SK-N-SH (cell line): ENCODE measurements around the gene ARHGEF4. TPM values are rescaled to one million over a fixed set of nuclear protein-coding genes. Genes with fewer than 3 reads are reported as not detected.

Source experiments
- CTCF ChIA-PET: fragments of 300-600, 350-600 bp; formaldehyde crosslinking; extraction: SDS; loops from one replicate; lab custom pipeline; 2021; lab: Yijun Ruan, JAX
- POLR2A ChIA-PET: fragments of 350-600 bp; sonication (Branson Sonifier 250); formaldehyde crosslinking; extraction: SDS; loops from one replicate; lab custom pipeline; 2020; ENCODE audit warnings: antibody characterized with exemption, inconsistent platforms; lab: Yijun Ruan, JAX
- DNase-seq: peaks from one replicate; pipeline ENCODE4 v3.0.0; 2012
- H2AFZ ChIP-seq: fragments of 200-600 bp; sonication (generic); 2 replicates; pipeline ENCODE4 v1.8.1; 2016; ENCODE audit warnings: antibody characterized with exemption, mild to moderate bottlenecking, low read depth
- H3F3A ChIP-seq: fragments of 200-600 bp; sonication (generic); replicated peaks from 2 replicates; pipeline ENCODE3; 2016; ENCODE audit warnings: antibody characterized with exemption, mild to moderate bottlenecking; ENCODE audit not compliant: insufficient read depth
- H3K27ac ChIP-seq, 2 experiments: fragments of 200-500 bp in 1 of 2; fragments of 200-600 bp in 1 of 2; sonication (Bioruptor generic) in 1 of 2; sonication (generic), shearing (Covaris generic) in 1 of 2; 2 replicates each; pipeline versions ENCODE4 v1.5.1 to v1.6.1; 2014 to 2016; ENCODE audit warnings: low read depth in 2 of 2, inconsistent platforms in 1 of 2, low read length in 1 of 2, mild to moderate bottlenecking in 1 of 2, mixed read lengths in 1 of 2
- H3K27me3 ChIP-seq: fragments of 200-600 bp; sonication (generic), shearing (Covaris generic); 2 replicates; pipeline ENCODE4 v1.6.1; 2016; ENCODE audit warnings: mixed run types; ENCODE audit not compliant: insufficient read depth
- H3K36me3 ChIP-seq, 2 experiments: fragments of 200-500 bp in 1 of 2; fragments of 200-600 bp in 1 of 2; sonication (Bioruptor generic) in 1 of 2; sonication (generic) in 1 of 2; replicated peaks in 1 of 2; 2 replicates each; pipeline versions ENCODE3 to v1.5.1; 2014 to 2016; ENCODE audit warnings: low read length in 1 of 2, mild to moderate bottlenecking in 1 of 2; ENCODE audit not compliant: insufficient read depth in 2 of 2, control insufficient read depth in 1 of 2
- H3K4me1 ChIP-seq, 2 experiments: fragments of 200-500 bp in 1 of 2; fragments of 200-600 bp in 1 of 2; sonication (Bioruptor generic) in 1 of 2; sonication (generic), shearing (Covaris generic) in 1 of 2; 2 replicates each; pipeline versions ENCODE4 v1.5.1 to v1.6.1; 2014 to 2016; ENCODE audit warnings: low read depth in 1 of 2, low read length in 1 of 2, mixed run types in 1 of 2; ENCODE audit not compliant: insufficient read depth in 2 of 2, control insufficient read depth in 1 of 2
- H3K4me2 ChIP-seq: fragments of 200-600 bp; sonication (generic), shearing (Covaris generic); 2 replicates; pipeline ENCODE4 v1.6.1; 2017; ENCODE audit warnings: mixed run types
- H3K4me3 ChIP-seq, 2 experiments: fragments of 200-500 bp in 1 of 2; fragments of 200-600 bp in 1 of 2; sonication (Bioruptor generic) in 1 of 2; sonication (generic), shearing (Covaris generic) in 1 of 2; 2 replicates each; pipeline versions ENCODE4 v1.5.1 to v1.8.1; 2014 to 2016; ENCODE audit warnings: low read depth in 2 of 2, inconsistent platforms in 1 of 2, low read length in 1 of 2, mild to moderate bottlenecking in 1 of 2, mixed read lengths in 1 of 2, moderate library complexity in 1 of 2
- H3K79me2 ChIP-seq: fragments of 200-600 bp; sonication (generic); 2 replicates; pipeline ENCODE4 v1.8.1; 2017; ENCODE audit warnings: mild to moderate bottlenecking; ENCODE audit not compliant: insufficient read depth
- H3K9ac ChIP-seq: fragments of 200-600 bp; sonication (generic); 2 replicates; pipeline ENCODE4 v1.6.1; 2017; ENCODE audit warnings: mixed run types
- H3K9me2 ChIP-seq: fragments of 200-600 bp; sonication (generic); 2 replicates; pipeline ENCODE4 v1.6.1; 2017; ENCODE audit warnings: mixed run types
- H3K9me3 ChIP-seq: fragments of 200-600 bp; sonication (generic); 2 replicates; pipeline ENCODE4 v1.6.1; 2017; ENCODE audit warnings: mixed run types, mild to moderate bottlenecking, moderate library complexity
- H4K20me1 ChIP-seq: fragments of 200-600 bp; sonication (generic); 2 replicates; pipeline ENCODE4 v1.6.1; 2017; ENCODE audit warnings: mild to moderate bottlenecking, mixed run types; ENCODE audit not compliant: insufficient read depth
- ELF1 ChIP-seq: IDR thresholded peaks from 2 replicates; pipeline ENCODE4 v1.4.0; 2012
- EP300 ChIP-seq, 2 experiments: IDR thresholded peaks; 2 replicates each; pipeline versions ENCODE4 v1.4.0 to v1.6.1; 2012; ENCODE audit warnings: borderline replicate concordance in 1 of 2, low read depth in 1 of 2, low read length in 1 of 2
- EZH2phosphoT487 ChIP-seq: fragments of 200-600 bp; sonication (generic); IDR thresholded peaks from 2 replicates; pipeline ENCODE4 v1.6.1; 2017; ENCODE audit warnings: low read depth, mixed run types, mild to moderate bottlenecking, antibody characterized with exemption, moderate library complexity, borderline replicate concordance
- FOSL2 ChIP-seq: IDR thresholded peaks from 2 replicates; pipeline ENCODE4 v1.4.0; 2012; ENCODE audit warnings: low read depth, mild to moderate bottlenecking, moderate library complexity, borderline replicate concordance
- FOXM1 ChIP-seq: IDR thresholded peaks from 2 replicates; pipeline ENCODE4 v1.4.0; 2012; ENCODE audit warnings: low read depth, mild to moderate bottlenecking
- GATA2 ChIP-seq: sonication (generic); formaldehyde crosslinking; IDR thresholded peaks from 2 replicates; pipeline ENCODE4 v1.5.0; 2020; ENCODE audit warnings: mild to moderate bottlenecking, missing genetic modification reagents
- NFIC ChIP-seq: IDR thresholded peaks from 2 replicates; pipeline ENCODE4 v1.4.0; 2012; ENCODE audit warnings: borderline replicate concordance
- NRF1 ChIP-seq: IDR thresholded peaks from 2 replicates; pipeline ENCODE4 v1.6.1; 2012; ENCODE audit warnings: low read depth, mild to moderate bottlenecking, low read length
- POLR2AphosphoS5 ChIP-seq: IDR thresholded peaks from 2 replicates; pipeline ENCODE4 v1.6.1; 2012; ENCODE audit warnings: low read depth, low read length
- RAD21 ChIP-seq: IDR thresholded peaks from 2 replicates; pipeline ENCODE4 v1.6.1; 2012; ENCODE audit warnings: mild to moderate bottlenecking, low read length
- RCOR1 ChIP-seq: fragments of 150-350 bp; IDR thresholded peaks from 2 replicates; pipeline ENCODE4 v1.6.1; 2017; ENCODE audit warnings: antibody characterized with exemption, low read length
- RFX5 ChIP-seq: IDR thresholded peaks from 2 replicates; pipeline ENCODE4 v1.6.1; 2012; ENCODE audit warnings: mild to moderate bottlenecking, improper control_type of control experiment, low read length
- WGBS: methylation state at CpG from one replicate; pipeline ENCODE4 v1.1.6; 2017; ENCODE audit warnings: low lambda C conversion rate; 5-methylcytosine and 5-hydroxymethylcytosine counted together
- polyA plus RNA-seq, 3 experiments: library from polyadenylated mRNA; depleted of rRNA; stranded (reverse); fragments of >200 nt; gene quantifications; 2 replicates each; pipeline ENCODE4 v1.2.3, GENCODE V29; 2012
- TF ChIP-seq, protein P1 (sequence below): IDR thresholded peaks from 2 replicates; pipeline ENCODE4 v1.4.0; 2012; ENCODE audit warnings: low read depth, borderline replicate concordance
- TF ChIP-seq, protein P2 (sequence below): fragments of 150-350 bp; IDR thresholded peaks from 2 replicates; pipeline ENCODE4 v1.6.1; 2017; ENCODE audit warnings: antibody characterized with exemption, low read length, low read depth, borderline replicate concordance
- TF ChIP-seq, protein P3 (sequence below): IDR thresholded peaks from 2 replicates; pipeline ENCODE4 v1.4.0; 2012; ENCODE audit warnings: low read depth

Gene ARHGEF4
- polyA plus RNA-seq, 1 of the 3 experiments (the other 2 are of a cell fraction), result 2.3 TPM

DNA sequence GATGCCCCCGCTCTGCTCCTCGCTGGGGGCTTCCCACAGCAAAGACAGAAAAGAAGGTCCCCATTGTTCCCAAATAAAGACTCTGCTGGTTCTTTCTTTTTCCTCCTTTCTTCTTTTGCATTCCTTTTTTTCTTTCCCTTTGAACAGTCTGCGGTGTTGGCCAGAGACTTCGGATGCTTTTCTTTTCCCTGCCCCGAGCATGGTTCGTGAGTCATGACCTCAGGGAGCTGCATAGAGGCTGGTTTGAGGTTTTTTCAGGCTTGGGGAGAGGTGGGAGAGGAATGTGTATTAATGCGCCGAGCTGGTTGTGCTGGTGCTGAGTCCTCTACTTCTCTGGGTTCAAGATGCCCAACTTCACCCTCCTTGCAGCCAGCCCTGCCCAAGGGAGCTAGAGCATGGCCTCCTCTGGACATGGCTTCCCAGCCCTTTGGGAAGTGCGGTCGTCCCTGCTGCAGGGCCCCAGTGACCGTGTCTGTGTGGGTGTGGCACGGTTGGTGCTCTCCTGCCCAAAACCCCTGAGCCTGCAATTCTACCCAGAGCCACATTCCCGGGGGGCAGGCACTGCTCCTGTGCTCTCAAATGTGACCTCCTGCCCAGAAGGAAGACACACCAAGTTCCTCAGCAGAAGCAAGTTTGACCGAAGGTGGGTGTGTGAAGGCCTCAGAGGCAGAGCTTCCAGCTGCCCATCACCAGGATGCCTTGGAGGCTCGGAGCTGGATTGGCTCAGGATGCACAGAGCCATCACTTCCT is 9.0 kb upstream of the ARHGEF4 start:
- Histone ChIP-seq H3K9me2 (no peaks in the 10 kb centered on the region), H2AFZ (no peak overlapping the region), H3K27me3 (no peaks in the 10 kb centered on the region), H4K20me1 (no peaks in the 10 kb centered on the region), H3K36me3 (no peaks in the 10 kb centered on the region), H3K4me2 (no peak overlapping the region), H3K4me1 (peaks cover 2 to 4% of the 10 kb centered on the region in 2 experiments; a peak in 2 of 4 replicates), H3K79me2 (no peaks in the 10 kb centered on the region), H3F3A (no peaks in the 10 kb centered on the region), H3K9me3 (no peaks in the 10 kb centered on the region), H3K27ac (no peak overlapping the region), H3K4me3 (no peak overlapping the region), H3K9ac (no peak overlapping the region)
- CTCF ChIA-PET, result interaction anchor here (0.5 to 2.8 kb wide), 4 partner anchors 10 to 882 kb away, joined by 3 to 10 read pairs (median 7); partner anchors contain the start of gene ARHGEF4
- WGBS, result 64% methylated on average over 13 of the region's 15 CpGs
- POLR2A ChIA-PET, result no interaction called here
- DNase-seq, result no peak
- TF ChIP-seq NFIC (no peak), FOSL2 (peak; percentile 9; the same call in 1 of the 2 replicates), GATA2 (CRISPR knock-in tag) (no peak)
- TF ChIP-seq, protein P1, sequence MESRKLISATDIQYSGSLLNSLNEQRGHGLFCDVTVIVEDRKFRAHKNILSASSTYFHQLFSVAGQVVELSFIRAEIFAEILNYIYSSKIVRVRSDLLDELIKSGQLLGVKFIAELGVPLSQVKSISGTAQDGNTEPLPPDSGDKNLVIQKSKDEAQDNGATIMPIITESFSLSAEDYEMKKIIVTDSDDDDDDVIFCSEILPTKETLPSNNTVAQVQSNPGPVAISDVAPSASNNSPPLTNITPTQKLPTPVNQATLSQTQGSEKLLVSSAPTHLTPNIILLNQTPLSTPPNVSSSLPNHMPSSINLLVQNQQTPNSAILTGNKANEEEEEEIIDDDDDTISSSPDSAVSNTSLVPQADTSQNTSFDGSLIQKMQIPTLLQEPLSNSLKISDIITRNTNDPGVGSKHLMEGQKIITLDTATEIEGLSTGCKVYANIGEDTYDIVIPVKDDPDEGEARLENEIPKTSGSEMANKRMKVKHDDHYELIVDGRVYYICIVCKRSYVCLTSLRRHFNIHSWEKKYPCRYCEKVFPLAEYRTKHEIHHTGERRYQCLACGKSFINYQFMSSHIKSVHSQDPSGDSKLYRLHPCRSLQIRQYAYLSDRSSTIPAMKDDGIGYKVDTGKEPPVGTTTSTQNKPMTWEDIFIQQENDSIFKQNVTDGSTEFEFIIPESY, result no peak

DNA sequence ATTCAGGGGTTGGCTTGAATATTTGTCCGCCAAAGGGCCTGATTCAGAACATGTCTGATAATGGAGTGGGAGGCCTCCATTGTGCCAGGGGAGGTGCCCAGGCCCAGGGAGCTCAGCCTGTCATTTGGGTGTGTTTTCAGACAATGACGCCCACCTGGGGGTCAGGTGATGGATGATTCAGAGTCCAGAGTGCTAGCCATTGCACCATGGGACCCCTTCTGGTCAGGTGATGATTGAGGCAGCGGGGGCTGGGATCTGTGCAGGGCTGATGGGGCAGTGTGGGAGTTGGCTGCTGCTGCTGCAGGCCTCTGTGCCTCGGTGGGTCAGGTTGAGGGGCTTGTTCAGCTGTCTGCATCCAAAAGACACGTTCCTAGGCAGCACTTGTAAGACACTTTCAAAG is 8.3 kb upstream of the ARHGEF4 start:
- POLR2A ChIA-PET, result no interaction called here
- Histone ChIP-seq H3K4me3 (no peak overlapping the region), H3K9me3 (no peaks in the 10 kb centered on the region), H3K27me3 (no peaks in the 10 kb centered on the region), H3K79me2 (no peaks in the 10 kb centered on the region), H3K4me2 (no peak overlapping the region), H2AFZ (no peak overlapping the region), H3K4me1 (peaks cover 2 to 4% of the 10 kb centered on the region in 2 experiments; a peak in 2 of 4 replicates), H3K27ac (no peak overlapping the region), H3K36me3 (no peaks in the 10 kb centered on the region), H3K9me2 (no peaks in the 10 kb centered on the region), H3F3A (no peaks in the 10 kb centered on the region), H4K20me1 (no peaks in the 10 kb centered on the region), H3K9ac (no peak overlapping the region)
- no peak for TF ChIP-seq RAD21
- no peak for TF ChIP-seq EP300 (IDR thresholded peaks at IDR 0.05; ENCODE audit: borderline replicate concordance in 1 of 2, low read depth in 1 of 2, low read length in 1 of 2)
- no peak for TF ChIP-seq NRF1
- TF ChIP-seq FOSL2, result no peak
- no peak for TF ChIP-seq ELF1
- no peak for TF ChIP-seq FOXM1
- TF ChIP-seq EZH2phosphoT487, result no peak
- TF ChIP-seq RCOR1, result no peak
- TF ChIP-seq, protein P2, sequence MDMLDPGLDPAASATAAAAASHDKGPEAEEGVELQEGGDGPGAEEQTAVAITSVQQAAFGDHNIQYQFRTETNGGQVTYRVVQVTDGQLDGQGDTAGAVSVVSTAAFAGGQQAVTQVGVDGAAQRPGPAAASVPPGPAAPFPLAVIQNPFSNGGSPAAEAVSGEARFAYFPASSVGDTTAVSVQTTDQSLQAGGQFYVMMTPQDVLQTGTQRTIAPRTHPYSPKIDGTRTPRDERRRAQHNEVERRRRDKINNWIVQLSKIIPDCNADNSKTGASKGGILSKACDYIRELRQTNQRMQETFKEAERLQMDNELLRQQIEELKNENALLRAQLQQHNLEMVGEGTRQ, result no peak
- TF ChIP-seq, protein P3, sequence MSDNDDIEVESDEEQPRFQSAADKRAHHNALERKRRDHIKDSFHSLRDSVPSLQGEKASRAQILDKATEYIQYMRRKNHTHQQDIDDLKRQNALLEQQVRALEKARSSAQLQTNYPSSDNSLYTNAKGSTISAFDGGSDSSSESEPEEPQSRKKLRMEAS, result no peak
- no peak for TF ChIP-seq RFX5
- TF ChIP-seq POLR2AphosphoS5, result no peak
- CTCF ChIA-PET, result interaction anchor here (0.5 to 2.8 kb wide), 5 partner anchors 9 to 882 kb away, joined by 3 to 10 read pairs (median 3); partner anchors contain the start of gene ARHGEF4
- no peak for DNase-seq
- WGBS, result 100% methylated on average over 1 of the region's 5 CpGs
